ENCODE data around the gene UXS1. TPM values are rescaled to one million over a fixed set of nuclear protein-coding genes. Genes with fewer than 3 reads are reported as not detected.

UXS1 gene
- total RNA-seq, 1 experiment from 2014 or later, result 48.8 TPM

DNA sequence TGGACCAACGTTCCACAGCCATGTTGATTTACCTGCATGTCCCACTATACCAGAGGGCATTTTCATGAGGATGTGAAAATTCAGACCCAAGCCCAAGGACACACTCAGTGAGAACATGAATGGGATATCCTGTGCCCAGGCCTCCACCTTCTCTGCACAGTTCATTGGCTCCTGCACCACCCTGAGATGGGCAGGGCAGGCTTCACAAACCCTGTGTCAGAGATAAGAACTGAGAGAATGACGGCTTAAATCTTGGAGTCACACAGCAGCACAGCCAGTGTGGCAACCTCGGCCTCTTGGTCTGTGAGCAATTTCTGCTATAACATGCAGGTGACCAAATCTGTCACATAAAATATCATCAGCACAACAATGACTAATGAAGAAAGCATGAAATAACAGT lies 71.9 kb downstream of the UXS1 start:
- Histone ChIP-seq H3K9me3 (replicated peaks) (no peaks in the 10 kb centered on the region), H3K27me3 (no peaks in the 10 kb centered on the region), H3K4me1 (no peaks in the 10 kb centered on the region), H3K36me3 (peaks cover 19% of the 10 kb centered on the region; the same call in 1 of the 2 replicates), H3K4me3 (no peak overlapping the region), H3K27ac (no peak overlapping the region)
- DNase-seq, result no peak

DNA sequence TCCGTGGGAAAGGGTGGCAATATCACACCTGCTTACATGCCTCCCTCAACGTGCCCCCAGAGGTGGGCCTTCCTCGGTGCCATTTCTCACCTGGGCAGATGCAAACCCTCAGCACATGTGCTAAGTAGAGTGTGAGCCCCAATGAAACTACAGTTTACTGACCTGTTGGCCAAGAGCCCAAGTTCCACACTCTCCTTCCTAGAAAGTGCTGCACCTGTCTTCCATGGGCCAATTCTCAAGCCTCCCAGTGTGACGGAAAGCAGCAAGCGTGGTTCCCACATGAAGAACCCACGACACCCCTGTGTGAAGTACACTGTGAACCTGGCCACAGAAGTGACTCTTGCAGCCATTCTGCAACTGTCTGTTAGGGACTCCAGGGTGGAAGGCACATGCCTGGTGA lies 73.7 kb downstream of the UXS1 start:
- Histone ChIP-seq H3K9me3 (replicated peaks) (no peaks in the 10 kb centered on the region), H3K4me3 (no peak overlapping the region), H3K27me3 (no peaks in the 10 kb centered on the region), H3K36me3 (peaks cover 21% of the 10 kb centered on the region; the same call in 1 of the 2 replicates), H3K27ac (no peak overlapping the region), H3K4me1 (no peaks in the 10 kb centered on the region)
- no peak for DNase-seq

DNA sequence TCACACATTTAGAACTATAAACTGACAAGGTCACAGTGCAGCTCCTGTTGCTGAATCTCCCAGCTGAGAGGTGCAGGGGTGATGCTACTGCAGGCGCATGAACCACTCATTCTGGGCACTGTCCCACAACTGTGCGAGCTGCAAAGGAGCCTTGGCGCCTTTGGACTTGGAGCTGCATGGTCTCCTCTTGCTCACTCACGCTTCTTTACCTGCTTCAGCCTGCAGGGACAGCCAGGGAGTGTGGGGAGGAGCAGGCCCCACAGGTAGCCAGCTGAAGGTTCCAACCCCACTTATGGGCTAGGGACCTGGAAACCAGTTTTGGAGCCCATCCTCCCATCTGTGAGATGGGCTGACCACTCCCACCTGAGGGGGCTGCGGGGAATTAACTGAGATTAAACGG lies 75.0 kb downstream of the UXS1 start:
- Histone ChIP-seq H3K36me3 (peaks cover 22% of the 10 kb centered on the region), H3K9me3 (replicated peaks) (no peaks in the 10 kb centered on the region), H3K27me3 (no peaks in the 10 kb centered on the region), H3K27ac (no peak overlapping the region), H3K4me1 (peaks cover 4% of the 10 kb centered on the region; the same call in 1 of the 2 replicates), H3K4me3 (no peak overlapping the region)
- no peak for DNase-seq

DNA sequence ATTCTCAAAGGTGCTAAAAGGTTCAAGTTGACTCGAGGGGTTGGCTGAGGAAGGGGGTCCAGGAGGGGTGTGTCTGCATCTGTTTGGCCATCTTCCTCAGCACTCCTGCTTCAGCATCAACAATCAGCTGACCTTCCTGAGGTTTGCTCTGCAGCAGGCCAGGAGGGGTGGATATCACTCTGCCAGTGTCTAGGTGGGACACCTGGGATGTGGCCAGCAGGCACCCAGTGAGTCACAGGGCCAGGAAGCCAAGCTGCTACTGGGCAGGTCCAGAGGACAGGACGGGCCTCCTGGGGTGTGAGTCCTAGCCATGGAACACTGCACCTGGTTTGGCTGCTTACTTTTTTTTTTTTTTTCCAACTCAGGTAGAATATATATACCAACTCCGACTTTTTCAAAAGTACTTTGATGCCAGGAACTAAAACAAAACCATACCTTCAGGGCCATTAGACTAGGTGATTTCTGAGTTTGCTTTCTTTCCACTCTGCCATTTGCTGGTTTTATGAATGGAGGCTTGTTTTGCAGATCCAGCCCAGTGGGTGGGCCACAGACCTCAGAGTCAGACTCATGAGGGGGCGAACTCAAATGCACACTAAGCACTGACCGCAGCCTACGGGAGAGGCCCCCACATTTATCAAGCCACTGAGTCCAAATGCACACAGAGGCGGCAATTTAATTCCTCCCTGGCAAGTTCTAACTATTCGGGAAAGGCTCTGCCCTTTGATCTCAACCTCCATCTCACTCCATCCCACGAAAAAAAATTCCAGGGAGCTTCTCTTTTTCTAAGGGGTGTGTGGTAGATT lies 76.0 kb downstream of the UXS1 start:
- Histone ChIP-seq H3K9me3 (replicated peaks) (no peaks in the 10 kb centered on the region), H3K36me3 (peaks cover 22% of the 10 kb centered on the region)
- DNase-seq, result peak; percentile 26 to 47

GRCh38 chr2:106117347-106117746 lies 76.8 kb downstream of the UXS1 start:
- Histone ChIP-seq H3K27me3 (no peaks in the 10 kb centered on the region), H3K4me3 (no peak overlapping the region), H3K9me3 (replicated peaks) (no peaks in the 10 kb centered on the region), H3K36me3 (peaks cover 26% of the 10 kb centered on the region), H3K27ac (no peak overlapping the region), H3K4me1 (peaks cover 4% of the 10 kb centered on the region; the same call in 1 of the 2 replicates)
- DNase-seq, result no peak

More for the DNA sequence above, 76.0 kb downstream of the UXS1 start:
- H3K4me1 ChIP-seq, result peaks cover 4% of the 10 kb centered on the region; the same call in 1 of the 2 replicates
- no peak overlapping the region for H3K27ac ChIP-seq
- no peaks in the 10 kb centered on the region for H3K27me3 ChIP-seq
- no peak overlapping the region for H3K4me3 ChIP-seq

DNA sequence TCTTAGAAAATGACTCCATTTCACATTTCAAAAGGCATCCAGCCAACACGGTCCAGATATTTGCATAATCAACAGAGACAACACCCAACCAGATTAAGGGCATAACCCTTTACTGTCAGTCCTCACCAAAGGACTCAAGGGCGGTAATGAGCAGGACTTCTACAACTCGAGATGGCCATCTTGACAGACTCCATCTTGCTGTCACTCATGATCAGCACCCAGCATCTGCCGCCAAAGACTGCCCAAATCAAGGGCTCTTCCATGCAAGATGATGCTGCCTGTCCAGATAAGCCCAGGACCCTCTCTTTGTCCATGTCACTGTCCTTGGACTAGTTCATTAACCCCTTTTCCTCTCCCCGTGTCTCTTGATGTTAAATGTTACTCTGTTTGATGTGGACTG lies 77.9 kb downstream of the UXS1 start:
- peaks cover 4% of the 10 kb centered on the region; the same call in 1 of the 2 replicates for H3K4me1 ChIP-seq
- no peak overlapping the region for H3K4me3 ChIP-seq
- no peak for DNase-seq
- no peaks in the 10 kb centered on the region for H3K27me3 ChIP-seq
- no peaks in the 10 kb centered on the region for H3K9me3 ChIP-seq (replicated peaks)
- H3K27ac ChIP-seq, result no peak overlapping the region
- peaks cover 26% of the 10 kb centered on the region for H3K36me3 ChIP-seq

GRCh38 chr2:106115665-106116064 lies 78.4 kb downstream of the UXS1 start:
- peaks cover 22% of the 10 kb centered on the region for H3K36me3 ChIP-seq
- H3K4me1 ChIP-seq, result peaks cover 4% of the 10 kb centered on the region; the same call in 1 of the 2 replicates
- H3K27me3 ChIP-seq, result no peaks in the 10 kb centered on the region
- no peak for DNase-seq
- no peaks in the 10 kb centered on the region for H3K9me3 ChIP-seq (replicated peaks)
- no peak overlapping the region for H3K4me3 ChIP-seq
- no peak overlapping the region for H3K27ac ChIP-seq

DNA sequence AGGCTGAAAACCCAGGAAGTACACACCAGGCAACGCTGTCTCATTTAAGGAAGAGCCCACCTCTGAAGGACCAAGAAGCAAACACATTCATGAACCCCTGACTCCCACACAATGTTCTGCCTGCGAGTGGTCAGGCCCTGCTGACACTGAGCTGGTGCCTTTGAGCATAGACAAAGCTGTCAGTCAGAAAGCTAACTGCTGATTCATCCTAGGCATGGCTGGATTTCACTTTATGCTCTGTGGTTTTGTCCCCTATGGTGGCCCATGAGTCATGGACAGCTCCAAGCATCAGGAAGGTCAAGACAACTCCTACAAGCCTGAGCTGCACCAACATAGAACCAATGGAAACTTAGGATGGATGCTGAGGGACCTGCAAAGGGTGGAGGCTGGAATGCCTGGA lies 78.9 kb downstream of the UXS1 start:
- no peak overlapping the region for H3K4me3 ChIP-seq
- H3K9me3 ChIP-seq (replicated peaks), result no peaks in the 10 kb centered on the region
- no peaks in the 10 kb centered on the region for H3K27me3 ChIP-seq
- H3K27ac ChIP-seq, result no peak overlapping the region
- H3K36me3 ChIP-seq, result peaks cover 19% of the 10 kb centered on the region
- peaks cover 4% of the 10 kb centered on the region; the same call in 1 of the 2 replicates for H3K4me1 ChIP-seq
- peak in 1 of 2 experiments; percentile 19 for DNase-seq

- H3K4me3 ChIP-seq, result no peak overlapping the region
- no peak for DNase-seq
- H3K36me3 ChIP-seq, result peaks cover 19% of the 10 kb centered on the region
- peaks cover 4% of the 10 kb centered on the region; the same call in 1 of the 2 replicates for H3K4me1 ChIP-seq
- no peak overlapping the region for H3K27ac ChIP-seq
- H3K9me3 ChIP-seq (replicated peaks), result no peaks in the 10 kb centered on the region
- no peaks in the 10 kb centered on the region for H3K27me3 ChIP-seq
Measured at GRCh38 chr2:106114166-106114565, 79.9 kb downstream of the UXS1 start.

- H3K9me3 ChIP-seq (replicated peaks), result no peaks in the 10 kb centered on the region
- H3K27ac ChIP-seq, result no peak overlapping the region
- H3K4me3 ChIP-seq, result no peak overlapping the region
- peaks cover 4% of the 10 kb centered on the region; the same call in 1 of the 2 replicates for H3K4me1 ChIP-seq
- no peaks in the 10 kb centered on the region for H3K27me3 ChIP-seq
- DNase-seq, result no peak
- H3K36me3 ChIP-seq, result peaks cover 19% of the 10 kb centered on the region
Measured at GRCh38 chr2:106113361-106113966, 80.6 kb downstream of the UXS1 start.

DNA sequence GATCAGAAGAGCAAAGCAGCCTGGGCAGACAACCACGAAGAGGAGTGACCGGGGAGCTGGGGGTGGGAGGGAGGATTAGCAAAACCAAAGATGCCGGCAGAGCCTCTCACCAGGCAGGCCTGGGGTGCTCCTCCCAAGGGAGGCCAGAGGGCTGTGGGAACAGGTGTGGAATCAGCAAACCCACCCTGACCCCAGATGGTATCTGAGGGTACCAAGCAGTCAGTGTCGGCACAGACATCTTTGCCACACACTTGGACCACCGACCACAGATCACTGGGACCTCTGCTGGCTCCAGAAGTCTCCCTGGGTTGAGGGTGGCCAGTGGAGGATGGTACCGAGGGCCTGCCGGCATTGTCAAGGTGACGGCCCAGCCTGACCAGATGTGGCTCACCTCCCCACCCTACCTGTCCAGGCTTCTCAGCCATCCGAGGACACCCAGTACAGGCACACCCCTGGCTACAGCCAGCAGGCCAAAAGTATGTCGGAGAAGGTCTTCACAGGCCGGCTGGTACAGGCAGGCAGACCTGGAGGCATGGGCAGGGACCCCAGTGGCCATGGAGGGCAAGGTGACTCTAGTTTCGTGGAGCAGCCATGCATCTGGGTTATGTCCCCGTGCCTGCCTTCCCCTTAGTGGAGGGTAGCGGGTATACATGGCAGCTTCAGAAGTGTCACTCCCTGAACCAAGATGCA lies 82.1 kb downstream of the UXS1 start:
- DNase-seq, result no peak
- Histone ChIP-seq H3K27me3 (no peaks in the 10 kb centered on the region), H3K36me3 (peaks cover 15% of the 10 kb centered on the region), H3K4me3 (no peak overlapping the region), H3K4me1 (peaks cover 4% of the 10 kb centered on the region; the same call in 1 of the 2 replicates), H3K27ac (no peak overlapping the region), H3K9me3 (replicated peaks) (no peaks in the 10 kb centered on the region)

- Histone ChIP-seq H3K27me3 (no peaks in the 10 kb centered on the region), H3K4me1 (no peaks in the 10 kb centered on the region), H3K27ac (no peak overlapping the region), H3K4me3 (no peak overlapping the region), H3K36me3 (peaks cover 7% of the 10 kb centered on the region), H3K9me3 (replicated peaks) (no peaks in the 10 kb centered on the region)
- DNase-seq, result no peak
Measured at GRCh38 chr2:106109675-106110424, 84.3 kb downstream of the UXS1 start.

GRCh38 chr2:106108791-106109190 lies 85.3 kb downstream of the UXS1 start:
- Histone ChIP-seq H3K27me3 (no peaks in the 10 kb centered on the region), H3K4me1 (no peaks in the 10 kb centered on the region), H3K9me3 (replicated peaks) (no peaks in the 10 kb centered on the region), H3K36me3 (peaks cover 4% of the 10 kb centered on the region), H3K4me3 (no peak overlapping the region), H3K27ac (no peak overlapping the region)
- DNase-seq, result no peak

DNA sequence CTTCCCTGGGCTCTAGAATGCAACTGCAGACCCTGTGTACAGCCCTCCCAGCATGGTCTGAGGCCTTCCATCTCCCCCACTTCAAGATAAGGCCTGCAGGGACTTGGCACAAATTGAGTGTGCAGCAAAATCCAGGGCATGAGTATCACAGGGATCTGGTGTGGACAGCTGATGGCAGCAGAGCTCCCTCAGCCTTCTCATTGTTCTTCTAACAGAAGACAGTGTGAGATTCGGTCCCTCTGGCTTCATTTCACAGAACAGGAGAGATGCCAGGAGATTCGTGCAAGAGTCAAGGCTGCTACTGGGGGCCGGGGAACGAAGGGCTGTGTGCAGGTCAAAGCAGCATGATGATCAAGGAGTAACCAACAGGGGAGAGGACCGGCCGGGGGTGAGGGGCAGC lies 85.8 kb downstream of the UXS1 start:
- H3K4me1 ChIP-seq, result no peaks in the 10 kb centered on the region
- peaks cover 4% of the 10 kb centered on the region for H3K36me3 ChIP-seq
- DNase-seq, result no peak
- H3K4me3 ChIP-seq, result no peak overlapping the region
- H3K27ac ChIP-seq, result no peak overlapping the region
- no peaks in the 10 kb centered on the region for H3K27me3 ChIP-seq
- H3K9me3 ChIP-seq (replicated peaks), result no peaks in the 10 kb centered on the region

All from SJCRH30 (cell line).